Thyroid gland (tissue), 4 donors: ENCODE measurements around the gene TBL1XR1.

ENCODE experiments used
- CTCF ChIP-seq, 6 experiments: fragments of 200-600 bp in 3 of 6; fragments of 450-650 bp in 3 of 6; sonication (generic) in 3 of 6; IDR thresholded peaks; one replicate each; pipeline ENCODE4 v1.5.1; 2016 to 2019; ENCODE audit warnings: antibody characterized with exemption in 6 of 6, mild to moderate bottlenecking in 2 of 6, inconsistent platforms in 1 of 6, moderate library complexity in 1 of 6
- POLR2A ChIP-seq, 2 donors: fragments of 450-650 bp; IDR thresholded peaks; one replicate each; pipeline ENCODE4 v1.6.1; 2017; ENCODE audit warnings: antibody characterized with exemption in 2 of 2, mild to moderate bottlenecking in 2 of 2, moderate library complexity in 1 of 2

- no peak for TF ChIP-seq CTCF (IDR thresholded peaks at IDR 0.05)
- TF ChIP-seq POLR2A (IDR thresholded peaks at IDR 0.05) = no peak
Measured at GRCh38 chr3:177065285-177066033, 131.8 kb downstream of the TBL1XR1 start.
